ENCODE measurements around the gene TCERG1L.

Gene TCERG1L

GRCh38 chr10:131055437-131055836, 256.1 kb downstream of the TCERG1L start:
- H3K36me3 ChIP-seq (ENCODE audit: control insufficient read depth, insufficient read depth, low read length): no peaks in the 10 kb centered on the region
- no peaks in the 10 kb centered on the region for H3K27me3 ChIP-seq (replicated peaks; ENCODE audit: control insufficient read depth, insufficient read depth, low read length)
- TF ChIP-seq CTCF (IDR thresholded peaks at IDR 0.05; ENCODE audit: insufficient read depth, low read length, poor library complexity, severe bottlenecking): no peak
- no peak for DNase-seq (ENCODE audit: extremely low read depth, insufficient read length)
- H3K4me3 ChIP-seq (replicated peaks; ENCODE audit: low read depth, low read length): no peak overlapping the region

DNA sequence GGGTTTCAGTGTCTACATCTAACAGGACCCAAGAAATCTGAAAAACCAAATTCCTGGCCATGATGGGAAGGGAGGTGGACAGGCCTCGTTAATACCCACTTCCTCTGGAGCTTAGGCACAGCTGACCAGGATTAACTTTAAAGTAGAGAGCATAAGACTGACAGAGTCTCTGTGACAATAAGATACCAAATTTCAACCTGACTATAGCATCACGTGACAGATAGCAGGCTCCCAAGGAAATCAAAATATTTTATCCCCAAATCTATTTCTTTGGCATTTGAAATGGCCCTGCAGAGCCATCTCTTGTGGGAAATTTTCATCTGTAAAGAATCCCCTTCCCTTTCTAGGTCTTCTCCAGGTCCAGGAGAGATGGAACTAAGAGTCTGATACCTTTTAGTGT, 258.3 kb downstream of the TCERG1L start:
- Histone ChIP-seq H3K4me3 (replicated peaks; ENCODE audit: low read depth, low read length) (no peak overlapping the region), H3K36me3 (ENCODE audit: control insufficient read depth, insufficient read depth, low read length) (no peaks in the 10 kb centered on the region), H3K27me3 (replicated peaks; ENCODE audit: control insufficient read depth, insufficient read depth, low read length) (no peaks in the 10 kb centered on the region)
- TF ChIP-seq CTCF (IDR thresholded peaks at IDR 0.05; ENCODE audit: insufficient read depth, low read length, poor library complexity, severe bottlenecking): no peak
- no peak for DNase-seq (ENCODE audit: extremely low read depth, insufficient read length)

- TF ChIP-seq CTCF (IDR thresholded peaks at IDR 0.05; ENCODE audit: insufficient read depth, low read length, poor library complexity, severe bottlenecking): no peak
- no peak for DNase-seq (ENCODE audit: extremely low read depth, insufficient read length)
- Histone ChIP-seq H3K36me3 (ENCODE audit: control insufficient read depth, insufficient read depth, low read length) (no peaks in the 10 kb centered on the region), H3K27me3 (replicated peaks; ENCODE audit: control insufficient read depth, insufficient read depth, low read length) (no peaks in the 10 kb centered on the region), H3K4me3 (replicated peaks; ENCODE audit: low read depth, low read length) (no peak overlapping the region)
These were observed 261.3 kb downstream of the TCERG1L start for GRCh38 chr10:131050162-131050766.

GRCh38 chr10:131049016-131049415, 262.5 kb downstream of the TCERG1L start:
- no peak overlapping the region for H3K4me3 ChIP-seq (replicated peaks; ENCODE audit: low read depth, low read length)

GRCh38 chr10:131048606-131049005, 262.9 kb downstream of the TCERG1L start:
- Histone ChIP-seq H3K27me3 (replicated peaks; ENCODE audit: control insufficient read depth, insufficient read depth, low read length) (no peaks in the 10 kb centered on the region), H3K36me3 (ENCODE audit: control insufficient read depth, insufficient read depth, low read length) (no peaks in the 10 kb centered on the region)
- no peak for TF ChIP-seq CTCF (IDR thresholded peaks at IDR 0.05; ENCODE audit: insufficient read depth, low read length, poor library complexity, severe bottlenecking)

More at GRCh38 chr10:131049016-131049415, 262.5 kb downstream of the TCERG1L start:
- no peaks in the 10 kb centered on the region for H3K36me3 ChIP-seq (ENCODE audit: control insufficient read depth, insufficient read depth, low read length)
- DNase-seq (ENCODE audit: extremely low read depth, insufficient read length): no peak
- H3K27me3 ChIP-seq (replicated peaks; ENCODE audit: control insufficient read depth, insufficient read depth, low read length): no peaks in the 10 kb centered on the region
- no peak for TF ChIP-seq CTCF (IDR thresholded peaks at IDR 0.05; ENCODE audit: insufficient read depth, low read length, poor library complexity, severe bottlenecking)

GRCh38 chr10:131047501-131047900, 264.0 kb downstream of the TCERG1L start:
- DNase-seq (ENCODE audit: extremely low read depth, insufficient read length): no peak
- no peak overlapping the region for H3K4me3 ChIP-seq (replicated peaks; ENCODE audit: low read depth, low read length)
- TF ChIP-seq CTCF (IDR thresholded peaks at IDR 0.05; ENCODE audit: insufficient read depth, low read length, poor library complexity, severe bottlenecking): no peak
- H3K27me3 ChIP-seq (replicated peaks; ENCODE audit: control insufficient read depth, insufficient read depth, low read length): no peaks in the 10 kb centered on the region
- no peaks in the 10 kb centered on the region for H3K36me3 ChIP-seq (ENCODE audit: control insufficient read depth, insufficient read depth, low read length)

More at GRCh38 chr10:131048606-131049005, 262.9 kb downstream of the TCERG1L start:
- no peak overlapping the region for H3K4me3 ChIP-seq (replicated peaks; ENCODE audit: low read depth, low read length)
- DNase-seq (ENCODE audit: extremely low read depth, insufficient read length): no peak
